TTC549 (cell line): ENCODE data around the gene NPAS1.
"Not testable (repeated sequence)": the region's sequence is repeated elsewhere in the genome, so short reads cannot be mapped to it uniquely, and the experiment has no call there.

ENCODE experiments used
- FAIRE-seq: peaks from 2 replicates; lab custom pipeline; 2012; peaks lifted over from hg19 to GRCh38; lab: Jason Lieb, UNC

Gene NPAS1

GRCh38 chr19:47047272-47047762 lies 27.7 kb downstream of the NPAS1 start:
- no peak for FAIRE-seq

DNA sequence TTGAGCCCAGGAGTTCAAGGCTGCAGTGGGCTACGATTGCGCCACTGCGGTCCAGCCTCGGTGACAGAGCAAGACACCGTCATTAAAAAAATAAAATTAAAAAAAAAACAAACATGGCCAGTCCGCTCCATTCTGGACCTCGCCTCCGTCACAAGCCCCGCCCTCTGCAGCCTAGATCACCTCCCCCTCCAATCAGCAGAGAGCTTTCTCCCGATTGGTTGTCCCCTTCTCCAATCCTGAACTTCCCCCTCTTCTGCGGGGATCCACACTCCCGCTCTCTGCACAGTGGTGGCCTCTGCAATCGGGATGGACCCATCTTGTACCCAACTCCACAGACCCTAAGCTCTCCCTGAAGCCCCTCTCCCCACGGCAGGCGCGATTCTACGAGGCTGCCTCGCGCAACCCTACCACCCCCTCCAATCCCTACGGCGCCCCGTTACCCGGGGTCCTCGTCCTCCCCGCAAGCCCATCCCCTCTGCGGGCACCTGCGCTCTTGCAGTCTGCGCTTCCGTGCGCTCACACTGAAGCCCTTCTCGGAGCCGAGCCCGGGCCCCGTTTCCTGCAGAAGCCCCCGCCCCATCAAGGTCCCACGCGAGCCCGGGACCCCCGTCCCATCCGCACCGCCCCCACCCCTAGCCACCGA lies 28.2 kb downstream of the NPAS1 start:
- no peak for FAIRE-seq

DNA sequence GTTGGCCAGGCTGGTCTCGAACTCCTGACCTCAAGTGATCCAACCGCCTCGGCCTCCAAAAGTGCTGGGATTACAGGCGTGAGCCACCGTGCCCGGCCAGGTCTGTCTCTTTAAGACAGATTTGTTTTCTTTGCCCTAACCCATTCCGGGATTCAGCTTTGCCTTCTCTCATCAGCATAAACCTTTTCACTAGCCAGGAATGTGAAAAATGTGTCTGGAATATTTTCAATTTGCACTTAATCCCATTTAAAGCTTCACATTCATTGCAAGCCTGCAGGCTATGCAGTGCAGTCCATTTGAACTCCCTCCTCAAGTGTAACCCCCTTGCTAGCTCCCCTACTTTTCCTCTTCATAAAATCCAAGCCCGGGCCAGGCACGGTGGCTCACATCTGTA lies 29.7 kb downstream of the NPAS1 start:
- FAIRE-seq, result no peak

GRCh38 chr19:47050562-47050961 lies 30.9 kb downstream of the NPAS1 start:
- FAIRE-seq, result not testable (repeated sequence)

DNA sequence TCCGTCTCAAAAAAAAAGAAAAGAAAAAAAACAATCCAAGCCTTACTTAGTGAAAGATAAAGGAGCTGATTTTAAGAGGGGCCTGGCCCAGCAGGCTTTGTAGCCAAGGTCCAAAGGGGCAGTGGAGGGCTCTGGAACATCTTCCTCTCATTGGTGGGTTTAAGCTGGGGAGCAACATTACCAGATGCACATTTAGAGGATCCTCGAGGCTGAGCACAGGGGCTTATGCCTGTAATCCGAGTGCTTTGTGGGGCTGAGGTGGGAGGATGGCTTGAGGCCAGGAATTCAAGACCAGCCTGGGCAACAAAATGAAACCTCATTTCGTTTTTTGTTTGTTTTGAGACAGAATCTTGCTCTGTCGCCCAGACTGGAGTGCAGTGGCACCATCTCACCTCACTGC lies 36.8 kb downstream of the NPAS1 start:
- no peak for FAIRE-seq

DNA sequence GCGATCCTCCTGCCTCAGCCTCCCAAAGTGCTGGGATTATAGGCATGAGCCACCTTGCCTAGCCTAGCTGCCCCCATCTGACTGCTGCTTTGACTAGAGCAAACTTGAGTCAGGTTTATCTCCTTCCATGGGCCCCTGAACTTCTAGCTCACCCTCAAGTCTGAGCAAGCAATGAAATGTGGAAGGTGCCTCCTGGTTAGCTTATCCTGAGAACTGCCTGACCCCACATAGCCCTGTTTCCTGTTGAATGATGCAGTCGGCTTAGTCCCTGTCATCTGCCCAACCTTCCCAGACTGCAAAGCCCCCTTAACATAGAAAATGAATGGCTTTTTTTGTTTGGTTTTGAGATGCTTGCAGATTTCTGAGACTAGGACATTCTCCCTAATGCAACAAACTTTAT lies 37.7 kb downstream of the NPAS1 start:
- no peak for FAIRE-seq

- no peak for FAIRE-seq
Measured at GRCh38 chr19:47058621-47059022, 39.0 kb downstream of the NPAS1 start.

DNA sequence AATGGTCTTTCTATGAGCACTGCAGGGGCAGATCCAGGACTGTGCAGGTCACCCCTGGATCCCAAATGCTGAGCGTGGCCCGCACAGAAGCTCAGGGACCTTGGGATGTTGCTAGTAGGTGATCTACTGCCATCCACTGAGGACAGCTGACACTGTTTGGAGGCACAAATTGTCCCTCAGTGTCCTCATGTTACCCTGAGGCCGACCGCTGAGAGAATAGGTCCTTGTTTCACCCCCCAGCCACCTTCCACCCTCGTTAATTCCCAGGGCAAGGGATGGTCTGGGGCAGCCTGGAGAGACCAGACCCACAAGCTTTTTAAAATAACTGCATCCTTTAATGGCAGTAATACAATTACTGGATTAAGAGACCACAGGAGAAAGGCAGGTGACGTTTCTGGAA lies 44.2 kb downstream of the NPAS1 start:
- no peak for FAIRE-seq

DNA sequence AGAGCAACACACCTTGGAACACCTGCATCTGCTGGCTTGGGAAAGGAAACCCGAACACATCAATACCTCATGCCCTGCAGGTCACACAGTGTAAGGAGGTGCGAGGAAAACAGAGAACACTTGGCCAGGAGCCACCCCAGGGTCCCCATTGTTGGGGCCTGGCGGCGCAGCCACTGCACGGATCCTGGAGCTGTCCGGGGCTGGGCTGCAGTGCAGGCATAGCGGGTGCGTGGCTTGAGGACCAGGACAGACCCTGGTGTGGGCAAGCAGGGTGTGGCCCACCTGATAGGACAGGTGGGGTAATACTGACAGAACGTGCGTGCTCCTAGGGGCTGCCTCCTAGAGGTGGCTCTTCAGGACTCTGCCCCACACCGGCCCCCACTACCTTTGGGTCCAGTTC lies 45.6 kb downstream of the NPAS1 start:
- no peak for FAIRE-seq

DNA sequence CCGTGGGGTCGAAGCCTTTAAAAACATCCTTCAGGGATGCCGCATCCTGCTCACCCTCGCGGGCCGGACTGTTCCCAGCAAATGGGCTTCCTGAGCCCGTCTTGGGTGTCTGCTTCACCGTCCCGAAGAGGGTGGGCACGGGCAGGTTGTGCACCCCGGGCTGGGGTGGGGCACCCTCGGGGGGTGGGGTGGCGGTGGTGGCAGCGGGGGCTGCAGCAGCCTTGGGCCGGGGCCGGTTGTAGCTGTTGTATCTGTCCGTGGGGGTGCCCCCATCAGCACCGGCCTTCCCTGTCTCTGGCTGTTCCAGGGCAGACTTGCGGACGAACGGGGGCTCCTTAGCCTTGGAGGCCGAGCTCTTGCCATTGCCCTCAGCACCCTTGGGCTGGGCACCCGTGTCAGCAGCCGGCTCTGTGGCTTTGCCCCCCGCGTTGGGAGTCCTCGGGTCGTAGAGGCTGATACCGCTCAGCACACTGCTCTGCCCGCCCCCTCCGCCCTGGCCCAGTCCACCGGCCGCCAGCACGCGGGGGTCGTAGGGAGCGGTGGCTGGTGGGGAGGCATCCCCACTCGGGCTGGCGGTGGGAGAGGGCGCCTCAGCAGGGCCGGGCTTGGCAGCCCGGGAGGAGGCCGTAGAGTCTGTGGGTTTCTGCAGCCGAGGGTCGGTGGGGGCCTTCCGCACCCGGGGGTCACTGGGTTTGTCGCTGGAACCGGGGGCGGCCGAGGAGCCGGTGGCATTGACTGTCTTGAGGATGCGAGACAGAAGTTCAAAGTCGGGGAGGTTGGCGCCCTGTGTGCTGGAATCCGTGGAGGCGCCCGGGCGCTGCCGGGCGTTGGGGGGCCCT lies 47.0 kb downstream of the NPAS1 start:
- no peak for FAIRE-seq

DNA sequence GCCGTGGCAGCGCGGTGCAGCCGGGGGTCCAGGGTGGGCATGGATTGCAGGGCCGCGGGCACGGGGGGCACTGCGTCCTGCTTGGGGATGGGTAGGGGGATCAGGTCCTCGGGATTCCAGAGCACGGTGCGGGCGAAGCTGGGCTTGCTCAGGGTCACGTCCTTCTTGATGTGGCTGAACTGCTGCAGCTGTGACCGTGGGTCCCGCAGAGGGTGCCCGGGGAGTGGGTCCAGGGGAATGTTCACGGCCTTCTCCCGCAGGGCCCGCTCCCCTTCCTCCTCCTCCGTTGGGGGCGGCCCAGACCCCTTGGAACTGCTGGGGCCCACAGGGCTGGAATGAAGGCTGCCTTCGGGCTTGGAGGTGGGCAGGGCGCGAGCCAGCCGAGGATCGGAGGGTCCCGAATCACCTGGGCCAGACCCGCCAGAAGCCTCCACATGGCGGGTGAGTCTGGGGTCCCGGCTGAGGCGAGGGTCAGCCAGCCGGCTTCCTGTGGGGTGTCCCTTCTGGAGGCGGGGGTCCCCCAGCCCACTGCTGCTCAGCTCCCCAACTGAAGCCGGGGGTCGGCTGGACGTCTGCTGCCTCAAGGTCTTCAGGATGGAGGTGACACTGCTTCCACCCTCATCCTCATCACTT lies 47.7 kb downstream of the NPAS1 start:
- no peak for FAIRE-seq

DNA sequence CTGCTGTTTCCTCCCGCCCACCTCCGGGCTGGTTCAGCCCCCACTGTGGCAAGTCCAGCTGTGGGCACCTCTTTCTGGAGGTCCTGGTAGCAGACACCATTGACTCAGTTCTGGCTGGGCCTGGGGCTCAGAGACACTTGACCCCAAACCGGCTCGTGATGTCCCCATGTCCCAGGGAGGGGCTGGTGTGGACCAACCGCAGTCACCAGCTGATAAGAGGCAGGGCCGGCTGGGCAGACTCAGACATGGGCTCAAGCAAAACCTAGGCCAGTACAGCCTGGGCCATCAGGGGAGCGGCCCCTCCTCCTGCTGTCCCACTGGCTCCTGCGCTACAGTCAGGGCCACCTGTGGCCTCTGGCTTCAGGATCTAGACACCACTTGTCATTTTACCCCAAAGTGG lies 48.6 kb downstream of the NPAS1 start:
- FAIRE-seq, result no peak

GRCh38 chr19:47068876-47069406 lies 49.3 kb downstream of the NPAS1 start:
- FAIRE-seq, result no peak

DNA sequence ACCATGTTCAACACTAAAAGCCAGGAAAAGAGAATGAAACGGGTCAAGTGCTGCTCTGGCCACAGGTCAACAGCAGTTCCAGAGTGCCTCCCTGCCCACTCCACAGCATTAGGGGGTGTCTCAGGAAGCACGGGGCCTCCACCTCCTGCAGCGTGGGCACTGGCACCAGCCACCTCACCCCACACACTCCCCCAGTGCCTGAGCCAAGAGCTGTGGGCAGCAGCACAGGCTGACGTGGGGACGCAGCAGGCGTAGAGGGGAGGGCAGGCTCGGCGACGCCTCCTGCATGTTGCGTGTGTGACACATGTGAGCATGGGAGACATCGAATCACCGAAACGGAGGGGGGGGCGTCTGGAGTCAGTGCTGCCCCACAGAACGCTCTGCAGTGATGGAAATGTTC lies 50.2 kb downstream of the NPAS1 start:
- FAIRE-seq, result no peak

DNA sequence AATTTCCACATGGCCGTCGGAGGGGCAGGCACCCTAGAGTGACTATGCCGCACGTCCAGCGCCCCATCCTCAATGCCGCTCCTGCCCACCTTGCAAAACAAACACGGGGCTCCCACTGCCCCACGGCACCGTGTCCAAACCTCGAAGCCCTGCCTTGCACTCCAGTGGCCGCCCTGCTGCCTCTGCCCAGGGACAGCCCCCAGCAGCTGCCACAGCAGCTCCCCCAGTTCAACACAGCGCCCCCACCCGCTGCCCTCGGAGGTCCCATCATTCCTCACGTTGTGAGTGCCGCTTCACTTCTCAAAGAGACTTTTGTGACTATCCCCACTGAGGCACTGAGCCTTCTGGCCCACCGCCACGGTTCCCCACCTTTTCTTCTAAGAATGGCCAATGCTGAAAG lies 51.1 kb downstream of the NPAS1 start:
- no peak for FAIRE-seq

GRCh38 chr19:47071731-47072130 lies 52.1 kb downstream of the NPAS1 start:
- FAIRE-seq, result no peak

- no peak for FAIRE-seq
Measured at GRCh38 chr19:47072323-47072722, 52.7 kb downstream of the NPAS1 start.

- no peak for FAIRE-seq
Measured at GRCh38 chr19:47073574-47073973, 53.9 kb downstream of the NPAS1 start.

DNA sequence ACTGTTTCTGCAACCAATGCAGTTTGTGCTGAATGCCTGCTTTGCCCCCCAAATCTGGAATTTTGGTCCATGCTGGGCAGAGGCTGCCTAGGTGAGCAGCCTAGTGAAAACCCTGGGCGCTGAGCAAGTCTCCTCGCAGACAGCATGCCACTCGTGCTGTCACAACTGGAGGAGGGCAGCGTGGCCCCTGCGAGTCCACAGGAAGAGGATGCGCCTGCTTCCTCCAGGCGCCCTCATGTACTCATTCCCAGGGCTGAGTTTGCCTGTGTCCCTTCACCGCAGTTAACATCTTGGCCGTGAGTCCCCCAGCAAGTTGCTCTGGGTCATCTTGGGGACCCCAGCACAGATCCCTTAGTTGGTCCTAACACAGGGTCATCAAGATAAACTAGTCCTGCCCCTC lies 55.0 kb downstream of the NPAS1 start:
- no peak for FAIRE-seq

DNA sequence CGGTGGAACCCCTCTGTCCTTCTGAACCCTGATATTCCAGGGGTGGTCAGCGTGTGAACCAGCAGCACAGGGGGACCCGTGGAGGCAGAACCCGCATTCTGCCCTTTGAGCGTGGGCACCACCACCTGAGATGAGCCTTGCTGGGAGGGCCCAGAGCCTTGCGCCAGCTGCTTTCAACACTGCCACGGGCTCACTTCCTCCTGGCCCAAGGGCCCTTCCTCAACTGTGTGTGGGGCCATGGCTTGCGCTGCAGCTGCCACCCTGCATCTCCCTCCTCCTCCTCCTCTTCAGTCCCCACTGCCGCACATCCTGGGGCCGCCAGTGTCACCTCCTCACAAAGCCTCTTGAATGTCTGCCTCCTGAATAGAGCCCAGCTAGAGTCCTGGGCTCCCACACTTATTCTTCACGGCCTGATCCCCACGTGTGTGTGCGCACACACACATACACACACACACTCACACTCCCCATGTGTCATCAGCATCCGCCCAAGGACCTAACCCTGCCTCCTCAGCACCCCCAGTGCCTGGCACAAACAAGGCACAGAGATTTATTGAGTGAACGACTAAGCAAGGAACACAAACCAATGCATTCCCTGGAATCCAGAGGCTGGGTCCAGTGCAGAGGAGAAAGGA lies 55.7 kb downstream of the NPAS1 start:
- FAIRE-seq, result no peak

DNA sequence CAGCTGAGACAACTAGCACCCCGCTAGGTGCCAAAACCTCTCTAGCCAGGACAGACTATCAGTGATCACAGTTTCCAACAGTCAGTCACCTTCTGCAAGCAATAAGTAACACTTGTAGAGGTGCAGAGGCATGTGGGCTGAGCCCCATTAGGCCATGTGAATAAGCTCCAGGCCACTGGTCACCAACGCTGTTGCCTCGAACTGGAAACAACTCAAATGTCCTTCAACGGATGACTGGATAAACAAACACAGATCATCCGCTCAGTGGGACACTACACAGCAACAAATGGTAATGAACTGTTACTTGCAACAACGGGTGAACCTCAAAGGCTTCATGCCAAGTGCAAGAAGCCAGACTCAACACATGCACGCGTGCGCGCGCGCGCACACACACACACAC lies 56.3 kb downstream of the NPAS1 start:
- no peak for FAIRE-seq

DNA sequence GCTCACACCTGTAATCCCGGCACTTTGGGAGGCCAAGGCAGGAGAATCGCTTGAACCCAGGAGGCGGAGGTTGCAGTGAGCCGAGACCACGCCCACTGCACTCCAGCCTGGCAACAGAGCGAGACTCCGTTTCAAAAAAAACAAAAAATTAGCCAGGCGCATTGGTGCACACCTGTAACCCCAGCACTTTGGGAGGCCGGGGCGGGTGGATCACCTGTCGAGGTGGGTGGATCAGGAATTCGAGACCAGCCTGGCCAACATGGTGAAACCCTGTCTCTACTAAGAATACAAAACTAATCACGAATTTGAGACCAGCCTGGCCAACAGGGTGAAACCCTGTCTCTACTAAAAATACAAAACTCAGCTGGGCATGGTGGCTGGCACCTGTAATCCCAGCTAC lies 58.7 kb downstream of the NPAS1 start:
- FAIRE-seq, result not testable (repeated sequence)

- FAIRE-seq, result no peak
Measured at GRCh38 chr19:47081095-47081494, 61.5 kb downstream of the NPAS1 start.
